Activated effector memory CD4-positive, alpha-beta T cell treated with Interleukin-2 at 50 U/mL for 16 hours (primary cell): Measurements from ENCODE around the gene BPIFB4.
"Not testable (repeated sequence)": the region's sequence is repeated elsewhere in the genome, so short reads cannot be mapped to it uniquely, and the experiment has no call there.

Experiments used
- DNase-seq: peaks from one replicate; pipeline ENCODE4 v3.0.0-alpha.2; 2020

The BPIFB4 gene

DNA sequence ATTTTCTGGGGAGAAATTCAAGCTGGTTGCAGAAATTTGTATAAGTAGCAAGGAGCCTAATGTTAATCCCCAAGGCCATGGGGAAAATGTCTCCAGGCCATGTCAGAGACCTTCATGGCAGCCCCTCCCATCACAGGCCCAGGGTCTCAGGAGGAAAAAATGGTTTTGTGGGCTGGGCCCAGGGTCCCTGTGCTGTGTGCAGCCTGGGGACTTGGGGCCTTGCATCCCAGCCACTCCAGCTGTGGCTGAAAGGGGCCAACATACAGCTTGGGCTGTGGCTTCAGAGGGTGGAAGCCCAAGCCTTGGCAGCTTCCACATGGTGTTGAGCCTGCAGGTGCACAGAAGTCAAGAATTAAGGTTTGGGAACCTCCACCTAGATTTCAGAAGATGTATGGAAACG, 42.9 kb downstream of the BPIFB4 start:
- DNase-seq: not testable (repeated sequence)

DNA sequence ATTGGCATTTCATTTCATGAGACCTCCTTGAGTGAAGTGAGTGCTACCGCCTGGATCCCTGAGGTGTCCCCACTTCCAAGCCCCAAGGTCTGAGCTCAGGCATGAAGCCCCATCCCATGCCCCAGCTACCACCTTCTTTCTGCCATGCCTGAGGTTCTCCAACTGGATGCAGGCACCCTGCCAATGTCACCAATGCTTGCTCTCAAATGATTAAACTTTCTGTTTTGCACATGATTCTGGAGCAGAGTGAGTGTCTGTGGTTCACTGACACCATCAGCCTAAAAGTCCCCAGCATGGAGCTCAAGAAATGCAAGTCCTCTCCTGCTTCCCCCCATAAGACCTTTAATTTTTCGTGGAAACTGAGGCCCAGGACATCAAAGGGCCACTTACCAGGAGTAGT, 44.8 kb downstream of the BPIFB4 start:
- DNase-seq: no peak

DNA sequence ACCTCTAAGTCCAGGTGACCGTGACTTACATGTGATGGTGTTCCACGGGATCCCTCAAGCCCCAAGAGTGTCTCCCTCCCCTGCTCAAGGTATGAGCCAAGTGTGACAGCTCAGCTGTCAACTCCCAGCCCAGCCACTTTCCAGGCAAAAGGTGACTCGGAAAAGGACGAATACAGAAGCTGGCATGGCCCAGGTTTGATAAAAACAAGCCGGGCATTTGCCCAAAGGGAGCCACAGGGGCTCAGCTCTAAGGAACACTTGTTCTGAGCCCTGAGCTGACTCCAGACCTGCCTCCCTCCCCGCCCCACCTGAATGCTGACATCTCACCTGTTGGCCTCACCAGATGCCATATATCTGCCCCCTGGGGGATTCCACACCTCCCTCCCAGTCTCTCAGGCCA, 45.6 kb downstream of the BPIFB4 start:
- DNase-seq: no peak

DNA sequence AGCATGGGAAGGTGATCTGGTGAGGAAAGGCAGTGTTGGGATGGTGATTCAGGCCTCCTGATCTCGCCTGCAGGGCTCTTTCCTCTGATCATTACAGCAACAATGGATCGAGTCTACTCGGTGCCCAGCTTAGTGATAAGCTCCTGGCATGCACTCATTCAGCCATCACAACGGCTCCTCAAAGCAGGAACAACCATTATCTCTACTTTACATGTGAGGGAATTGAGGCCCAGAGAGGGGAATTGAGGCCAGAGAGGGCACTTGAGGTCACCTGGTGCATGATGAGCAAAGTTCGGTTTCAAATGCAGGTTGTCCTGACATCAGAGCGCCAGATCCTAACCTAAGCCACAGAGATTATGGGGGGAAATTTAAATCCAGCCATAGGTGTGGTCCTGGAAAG, 46.5 kb downstream of the BPIFB4 start:
- DNase-seq: no peak

DNA sequence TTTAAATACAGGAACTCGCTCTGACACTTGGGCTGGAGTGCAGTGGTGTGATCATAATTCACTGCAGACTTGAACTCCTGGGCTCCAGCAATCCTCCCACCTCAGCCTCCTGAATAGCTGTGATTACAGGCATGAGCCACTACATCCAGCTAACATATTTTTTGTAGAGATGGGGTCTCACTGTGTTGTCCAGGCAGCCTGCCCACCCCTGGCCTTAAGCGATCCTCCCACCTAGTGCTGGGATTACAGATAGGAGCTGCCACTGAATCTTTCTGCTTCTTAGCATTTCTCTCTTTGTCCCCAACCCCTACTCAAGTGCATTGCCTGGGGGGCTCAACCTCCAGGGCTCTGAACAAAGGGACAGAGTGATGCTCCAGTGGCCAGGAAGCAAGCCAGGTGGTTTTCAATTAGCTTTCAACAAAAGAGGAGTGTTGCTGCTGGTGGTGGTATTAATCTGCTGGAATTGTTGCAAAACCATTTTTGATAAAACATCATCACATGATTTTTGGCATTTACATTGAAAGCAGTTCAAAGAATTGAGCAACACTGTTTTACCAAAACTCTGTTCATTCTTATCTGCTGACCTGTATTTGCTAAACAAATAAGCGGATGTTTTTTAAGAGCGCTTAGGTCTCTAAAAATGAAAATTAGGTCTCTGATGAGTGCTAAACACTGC, 48.1 kb downstream of the BPIFB4 start:
- no peak for DNase-seq

DNA sequence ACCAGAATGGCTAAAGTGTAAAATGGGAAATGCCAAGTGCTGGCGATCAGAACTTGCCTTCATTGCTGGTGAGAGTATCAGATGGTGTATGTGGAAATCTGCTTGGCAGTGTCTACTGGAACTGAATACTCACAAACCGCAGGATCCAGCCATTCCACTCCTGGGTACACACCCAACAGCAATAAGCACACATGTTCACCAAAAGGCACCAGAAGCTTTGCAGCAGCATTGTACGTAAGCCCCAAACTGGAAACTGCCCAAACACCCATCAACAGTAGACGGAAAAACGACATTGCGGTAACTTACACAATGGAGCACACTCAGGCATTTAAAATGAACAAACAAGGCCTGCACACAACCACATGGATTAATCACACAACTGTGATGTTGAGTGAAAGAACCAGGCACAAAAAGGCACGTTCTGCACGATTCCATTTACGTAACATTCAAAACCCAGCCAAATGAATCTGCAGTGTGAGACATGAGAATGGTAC, 51.2 kb downstream of the BPIFB4 start:
- DNase-seq: no peak

DNA sequence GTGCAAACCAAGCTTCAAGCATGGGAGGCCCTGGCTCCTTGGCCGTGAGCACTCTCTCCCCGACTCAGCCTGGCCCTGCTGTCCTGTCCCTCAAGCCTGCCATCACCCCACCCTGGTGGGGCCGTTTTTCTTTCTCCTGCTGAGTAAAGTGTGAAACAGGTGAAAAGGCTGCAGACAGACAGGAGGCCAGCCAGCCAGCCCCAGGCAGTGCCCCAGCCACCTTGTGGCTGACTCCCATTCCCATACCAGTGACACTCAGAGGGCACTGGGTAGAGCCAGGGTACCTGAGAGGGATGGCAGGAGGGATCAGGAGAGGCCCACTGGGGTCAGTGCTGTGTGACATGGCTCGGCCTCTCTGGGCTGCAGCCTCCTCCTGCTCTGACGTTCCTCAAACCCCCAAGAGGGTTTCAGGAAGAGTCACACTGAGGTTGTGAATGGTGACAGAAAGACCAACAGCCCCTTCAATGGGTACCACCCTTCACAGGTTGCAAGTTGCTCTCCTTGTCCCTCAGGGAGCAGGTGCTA, 52.6 kb downstream of the BPIFB4 start:
- DNase-seq: no peak

DNA sequence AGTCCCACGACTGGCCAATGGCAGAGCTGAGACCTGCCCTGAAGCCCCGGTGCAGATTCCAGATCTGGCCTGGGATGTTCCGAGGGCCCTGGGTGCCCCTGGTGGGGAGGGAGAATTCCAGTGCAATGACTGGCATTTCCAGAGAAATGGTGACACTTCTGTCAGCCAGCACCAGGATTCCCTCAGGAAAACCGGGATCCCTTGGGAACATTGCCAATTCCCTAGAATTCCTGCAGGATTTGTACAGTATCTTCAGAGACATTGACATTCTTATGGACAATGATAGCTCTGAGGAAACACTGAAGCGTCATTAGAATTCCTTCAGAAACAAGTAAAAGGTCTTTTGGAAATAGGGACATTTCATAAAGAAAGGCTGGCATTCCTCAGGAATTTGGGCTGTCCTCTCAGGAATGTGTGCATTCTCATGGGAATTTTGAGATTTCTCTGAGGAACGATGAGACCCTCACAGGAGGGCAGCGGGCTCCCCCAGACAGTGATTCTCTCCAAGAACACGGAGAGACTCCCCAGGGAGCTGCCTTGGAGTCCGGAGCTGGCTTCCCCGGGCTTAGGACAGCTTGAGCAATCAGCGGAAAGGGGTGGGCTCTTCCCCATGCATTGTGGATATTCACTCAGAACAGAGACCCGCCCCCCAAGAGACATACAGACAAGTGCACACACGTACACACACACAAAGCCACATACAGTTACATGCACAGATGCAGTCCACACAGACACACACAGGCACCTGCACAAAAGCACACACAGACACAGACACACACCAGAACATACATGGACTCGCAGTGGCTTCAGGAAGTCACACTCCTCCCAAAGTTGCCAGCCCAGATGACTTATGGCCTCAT, 53.3 kb downstream of the BPIFB4 start:
- DNase-seq: no peak

DNA sequence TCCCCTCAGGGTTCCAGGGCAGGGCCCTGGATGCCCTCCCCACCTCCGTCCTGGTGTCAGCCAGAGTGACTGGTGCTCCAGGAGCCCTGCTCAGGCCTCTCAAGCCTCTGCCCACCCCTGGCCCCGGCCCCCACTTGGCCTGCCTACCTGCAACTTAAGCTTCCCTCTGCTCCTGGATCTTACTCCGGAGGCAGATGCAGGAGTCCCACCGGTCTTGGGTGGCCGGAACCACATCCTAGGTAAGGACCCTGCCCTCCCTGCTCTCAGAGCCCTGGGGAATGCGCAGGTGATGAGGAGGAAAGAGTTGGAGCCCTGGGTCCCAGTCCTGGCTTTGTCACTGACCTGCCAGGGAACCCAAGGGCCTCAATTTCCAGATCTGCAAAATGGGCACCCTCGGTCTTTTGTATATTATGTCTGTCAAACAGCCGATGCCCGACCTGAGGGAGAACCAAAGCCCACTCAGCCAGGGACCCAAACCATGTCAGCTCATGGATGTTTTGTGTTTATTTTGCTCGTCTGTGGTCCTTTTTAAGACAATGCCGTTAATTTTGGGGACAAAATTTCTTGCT, 54.0 kb downstream of the BPIFB4 start:
- DNase-seq: no peak

DNA sequence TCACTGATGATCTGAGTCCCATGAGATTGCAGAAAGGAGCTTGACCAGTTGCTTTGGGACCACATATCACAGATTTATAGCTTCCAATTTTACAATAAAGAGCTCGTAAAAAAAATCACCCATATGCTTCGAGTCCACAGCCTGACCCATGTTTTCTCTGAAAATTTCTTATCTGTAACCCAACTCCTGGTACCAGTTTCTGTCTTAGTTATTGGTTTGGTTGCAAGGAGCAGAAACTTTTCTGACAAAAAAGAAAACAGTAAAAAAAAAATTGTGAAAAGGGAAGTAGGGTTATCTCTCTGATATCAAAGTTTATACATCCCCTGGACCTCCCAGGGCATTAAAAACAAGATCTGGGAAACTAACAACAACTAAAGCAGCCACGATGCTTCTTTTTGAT, 57.8 kb downstream of the BPIFB4 start:
- no peak for DNase-seq

DNA sequence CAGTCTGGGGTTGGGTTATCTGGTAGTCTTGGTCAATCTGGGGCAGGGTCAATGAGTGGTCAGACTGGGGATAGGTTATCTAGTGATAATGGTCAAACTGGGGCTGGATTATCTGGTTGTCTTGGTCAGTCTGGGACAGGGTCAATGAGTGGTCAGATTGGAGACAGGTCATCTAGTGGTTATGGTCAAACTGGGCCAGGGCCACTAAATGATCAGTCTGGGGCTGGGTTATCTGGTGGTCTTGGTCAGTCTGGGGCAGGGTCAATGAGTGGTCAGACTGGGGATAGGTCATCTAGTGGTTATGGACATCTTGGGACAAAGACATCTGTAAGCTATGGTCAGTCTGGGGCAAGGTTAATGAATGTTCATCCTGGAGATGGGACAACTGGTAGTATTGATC, 60.0 kb downstream of the BPIFB4 start:
- no peak for DNase-seq

DNA sequence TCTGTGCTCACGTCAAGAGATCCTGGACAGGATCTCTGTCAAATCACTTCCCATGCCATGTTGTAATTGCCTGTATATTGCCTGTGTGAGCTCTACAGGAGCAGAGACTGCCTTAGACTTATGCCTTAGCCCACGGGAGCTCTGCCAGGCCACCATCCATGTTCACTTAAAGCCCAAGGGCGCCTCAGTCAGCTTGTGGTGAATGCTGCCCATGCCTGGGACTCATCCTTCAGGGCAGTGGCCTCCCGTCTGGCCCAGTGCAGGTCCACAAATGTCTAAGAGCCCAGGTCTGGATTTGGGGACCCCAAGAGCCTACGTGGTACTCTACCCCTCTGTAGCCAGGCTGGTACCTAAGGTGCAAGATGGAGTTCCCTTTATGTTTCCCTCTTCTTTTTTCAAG, 66.1 kb downstream of the BPIFB4 start:
- no peak for DNase-seq

DNA sequence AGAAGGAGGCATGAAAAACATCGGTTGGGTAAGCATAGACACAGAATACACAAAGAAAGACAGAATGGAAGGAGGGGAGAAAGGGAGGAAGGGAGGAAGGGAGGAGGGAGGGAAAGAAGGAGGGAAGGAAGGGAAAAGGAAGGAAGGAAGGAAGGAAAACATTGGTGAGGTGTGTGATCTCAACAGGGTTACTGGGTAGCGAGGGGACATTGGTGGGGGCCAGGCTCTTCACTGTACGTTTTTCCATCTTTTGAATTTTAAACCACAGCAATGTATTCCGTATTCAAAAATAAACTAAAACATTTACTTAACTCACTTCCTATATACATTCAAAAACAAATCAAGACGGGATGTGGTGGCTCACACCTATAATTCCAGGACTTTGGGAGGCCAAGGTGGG, 67.9 kb downstream of the BPIFB4 start:
- DNase-seq: no peak

DNA sequence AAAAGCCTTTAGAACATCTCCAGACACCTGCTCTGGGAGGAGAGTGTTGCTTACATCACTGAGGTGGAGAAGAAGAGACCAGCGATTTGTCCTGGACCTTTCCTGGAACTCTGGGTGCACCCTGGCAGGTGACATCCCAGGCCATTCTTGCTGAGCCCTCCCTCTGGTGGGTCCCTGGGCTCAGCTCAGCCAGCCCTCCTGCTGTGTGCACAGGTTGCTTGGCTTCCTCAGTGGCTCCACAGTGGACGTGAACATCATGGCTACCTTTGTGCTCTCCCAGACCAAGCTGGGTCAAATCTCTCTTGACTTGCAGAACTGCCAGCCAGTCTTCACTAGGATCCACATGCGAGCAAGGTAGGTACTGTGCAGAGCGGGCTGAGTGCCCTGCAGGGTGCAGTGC, 68.6 kb downstream of the BPIFB4 start:
- no peak for DNase-seq

DNA sequence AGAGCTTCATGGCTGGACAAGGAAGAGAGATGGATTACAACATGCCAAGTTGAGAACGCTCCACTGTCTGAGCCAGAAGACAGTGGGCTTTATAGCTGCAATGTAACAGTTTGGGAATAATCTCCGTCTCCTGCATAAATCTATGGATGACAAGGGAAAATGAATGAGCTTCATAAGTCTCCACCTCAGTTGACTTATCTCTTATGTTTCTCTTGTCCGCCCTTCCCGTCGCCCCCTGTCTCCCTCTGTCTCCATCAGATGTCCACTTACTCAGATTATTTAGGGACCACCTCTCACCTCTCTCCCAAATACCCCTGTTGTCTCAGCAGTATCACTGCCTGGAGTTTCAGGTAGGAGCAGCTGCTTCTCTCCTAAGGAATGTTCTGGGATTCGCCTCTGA, 74.8 kb downstream of the BPIFB4 start:
- no peak for DNase-seq

DNA sequence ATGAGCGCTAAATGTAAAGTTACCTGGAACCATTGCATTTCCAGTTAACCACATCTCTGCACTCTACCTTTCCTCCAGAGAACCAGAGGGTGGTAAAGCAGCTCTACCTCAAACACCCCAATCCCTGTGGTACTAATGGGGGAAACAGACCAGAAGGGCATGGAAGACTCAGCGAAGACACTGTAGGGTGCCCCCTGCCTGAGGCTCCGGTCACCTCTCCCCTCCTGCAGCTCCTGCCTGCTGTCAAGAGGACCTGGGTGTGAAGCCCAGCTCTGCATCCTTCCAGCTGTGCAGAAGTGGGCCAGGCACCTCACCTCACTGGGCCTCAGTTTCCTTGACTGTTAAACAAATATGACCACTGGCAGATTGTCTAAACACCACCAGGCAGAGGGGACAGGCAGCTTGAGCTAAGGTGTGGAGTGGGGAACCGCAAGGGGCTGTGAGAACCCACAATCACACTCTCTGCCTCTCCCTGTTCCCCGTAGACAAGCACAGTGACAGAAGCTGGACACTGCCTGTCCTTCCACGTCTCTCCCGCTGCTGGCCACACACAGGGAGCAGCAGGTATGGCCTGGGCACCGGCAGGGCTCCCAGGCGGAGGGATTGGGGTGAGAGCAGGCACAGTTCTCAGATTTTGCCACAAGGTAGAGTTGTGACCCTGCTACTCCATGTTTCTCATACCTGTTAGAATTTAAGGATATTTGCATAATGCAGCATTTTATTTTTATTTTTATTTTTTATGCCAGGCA, 79.4 kb downstream of the BPIFB4 start:
- no peak for DNase-seq

DNA sequence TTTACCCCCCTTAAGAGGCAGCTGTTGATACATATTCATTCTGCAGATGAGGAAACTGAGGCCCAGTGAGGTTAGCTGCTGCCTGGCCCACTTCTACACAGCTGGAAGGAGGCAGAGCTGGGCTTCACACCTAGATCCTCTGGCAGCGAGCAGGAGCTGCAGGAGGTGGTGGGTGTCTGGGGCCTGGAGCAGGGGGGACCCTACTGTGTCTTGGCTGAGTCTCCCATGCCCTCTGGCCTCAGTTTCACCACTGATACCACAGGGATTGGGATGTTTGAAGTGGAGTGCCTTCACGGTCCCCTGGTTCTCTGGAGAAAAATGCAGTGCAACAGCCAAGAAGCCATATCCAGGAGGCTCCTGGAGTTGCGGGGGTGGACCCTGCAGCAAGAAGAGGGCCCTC, 80.3 kb downstream of the BPIFB4 start:
- DNase-seq: no peak

DNA sequence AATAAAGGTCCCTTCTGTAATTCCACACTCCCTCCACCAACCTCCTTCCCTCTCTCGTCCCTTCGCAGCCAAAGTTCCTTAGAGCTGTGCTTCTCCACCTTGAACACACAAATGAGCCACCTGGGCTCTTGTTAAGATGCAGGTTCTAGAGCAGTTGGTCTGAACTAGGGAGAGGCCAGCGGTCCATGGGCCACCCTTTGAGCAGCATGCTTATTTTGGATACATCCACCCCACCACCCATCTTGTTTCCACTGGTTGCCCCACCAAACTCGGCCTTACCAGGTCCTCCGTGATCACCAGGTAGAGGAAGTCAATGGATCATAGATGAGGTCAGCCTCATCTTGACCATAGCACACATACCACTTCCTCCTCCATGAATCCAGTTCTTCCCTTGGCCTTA, 81.2 kb downstream of the BPIFB4 start:
- no peak for DNase-seq
